HepG2 (cell line): ENCODE results near the gene CD4. TPM values are rescaled to one million over a fixed set of nuclear protein-coding genes. Genes with fewer than 3 reads are reported as not detected.

Source experiments
- ATAC-seq: fragments of 200-7000 bp; cut with Tn5 transposase; 3 replicates; pipeline ENCODE4 v1.9.1; 2020; ENCODE audit warnings: mild to moderate bottlenecking, moderate library complexity
- BruUV-seq: library from RNA; stranded (reverse); fragments of 400-500 nt; replicated peaks from 2 replicates; lab custom pipeline; 2021; lab: Mats Ljungman, UMichigan
- CTCF ChIA-PET: fragments of 300-600 bp; formaldehyde crosslinking; extraction: SDS; loops from one replicate; lab custom pipeline; 2021; ENCODE audit warnings: low total read pairs, inconsistent platforms, low intra/inter-chr PET ratio; lab: Yijun Ruan, JAX
- POLR2A ChIA-PET: fragments of 350-600 bp; sonication (Branson Sonifier 250); formaldehyde crosslinking; loops from one replicate; lab custom pipeline; 2020; ENCODE audit warnings: antibody characterized with exemption, inconsistent platforms; lab: Yijun Ruan, JAX
- DNase-seq: peaks from one replicate; pipeline ENCODE4 v3.0.0-alpha.2; 2015; ENCODE audit warnings: low spot score
- FAIRE-seq: peaks from 3 replicates; lab custom pipeline; 2011; peaks lifted over from hg19 to GRCh38; lab: Jason Lieb, UNC
- H2AFZ ChIP-seq: one replicate; pipeline ENCODE4 v1.6.1; 2011; ENCODE audit warnings: low read length, inconsistent platforms
- H3K27ac ChIP-seq: fragments of 300-600 bp; 3 replicates; pipeline ENCODE4 v1.8.0; 2011; ENCODE audit warnings: mixed run types, mild to moderate bottlenecking, mixed read lengths, low read length, inconsistent platforms; ENCODE audit not compliant: insufficient read depth; ENCODE audit errors: extremely low read length
- H3K27me3 ChIP-seq, 2 experiments: fragments of 200-600 bp in 1 of 2; 2 replicates in 1 of 2; 3 replicates in 1 of 2; pipeline versions ENCODE4 v1.6.0 to v1.8.0; 2011; ENCODE audit warnings: low read length in 2 of 2, mild to moderate bottlenecking in 2 of 2, moderate library complexity in 2 of 2, inconsistent platforms in 1 of 2; ENCODE audit not compliant: insufficient read depth in 2 of 2, control insufficient read depth in 1 of 2
- H3K36me3 ChIP-seq, 2 experiments: fragments of 200-600 bp in 1 of 2; replicated peaks in 1 of 2; 2 replicates in 1 of 2; 3 replicates in 1 of 2; pipeline versions ENCODE4 v1.5.1 to v1.8.0; 2011; ENCODE audit warnings: low read length in 2 of 2, inconsistent platforms in 1 of 2; ENCODE audit not compliant: insufficient read depth in 2 of 2, control insufficient read depth in 1 of 2
- H3K4me1 ChIP-seq: 2 replicates; pipeline ENCODE4 v1.5.1; 2012; ENCODE audit warnings: low read length, inconsistent platforms; ENCODE audit not compliant: insufficient read depth
- H3K4me2 ChIP-seq: 2 replicates; pipeline ENCODE4 v1.6.0; 2011; ENCODE audit warnings: low read depth, low read length, inconsistent platforms
- H3K4me3 ChIP-seq, 3 experiments: fragments of 200-600 bp in 1 of 3; sonication (generic), shearing (Covaris generic) in 1 of 3; replicated peaks in 1 of 3; 2 replicates each; pipeline ENCODE4 v1.5.1; 2011 to 2016; ENCODE audit warnings: low read length in 3 of 3, inconsistent platforms in 2 of 3, low read depth in 2 of 3, mild to moderate bottlenecking in 2 of 3, control low read depth in 1 of 3, mixed read lengths in 1 of 3; ENCODE audit not compliant: insufficient read depth in 1 of 3
- H3K79me2 ChIP-seq: one replicate; pipeline ENCODE4 v1.6.1; 2011; ENCODE audit warnings: low read length, inconsistent platforms; ENCODE audit not compliant: insufficient read depth
- H3K9ac ChIP-seq: 2 replicates; pipeline ENCODE4 v1.6.0; 2011; ENCODE audit warnings: mild to moderate bottlenecking, low read depth, low read length, inconsistent platforms; ENCODE audit not compliant: insufficient read depth
- H3K9me3 ChIP-seq: 2 replicates; pipeline ENCODE4 v1.5.1; 2012; ENCODE audit warnings: mild to moderate bottlenecking, low read length
- H4K20me1 ChIP-seq: 2 replicates; pipeline ENCODE4 v1.6.0; 2011; ENCODE audit warnings: inconsistent platforms, mild to moderate bottlenecking, low read length, moderate library complexity; ENCODE audit not compliant: insufficient read depth
- AGO2 ChIP-seq: fragments of 200-400 bp; formaldehyde crosslinking; optimal IDR thresholded peaks from 2 replicates; pipeline ENCODE3; 2017; ENCODE audit warnings: mild to moderate bottlenecking, low read depth, low read length, moderate library complexity
- AKAP8 ChIP-seq: sonication (generic); formaldehyde crosslinking; IDR thresholded peaks from 2 replicates; pipeline ENCODE4 v1.5.1; 2020; ENCODE audit warnings: mild to moderate bottlenecking, missing genetic modification reagents
- RBFOX2 ChIP-seq: fragments of 200-400 bp; formaldehyde crosslinking; IDR thresholded peaks from 2 replicates; pipeline ENCODE4 v1.6.1; 2017; ENCODE audit warnings: low read depth, mild to moderate bottlenecking, low read length
- RBM22 ChIP-seq: fragments of 200-400 bp; formaldehyde crosslinking; optimal IDR thresholded peaks from 2 replicates; pipeline ENCODE3; 2017; ENCODE audit warnings: mild to moderate bottlenecking, low read length, moderate library complexity
- SALL1 ChIP-seq: sonication (generic); formaldehyde crosslinking; IDR thresholded peaks from 2 replicates; pipeline ENCODE4 v1.8.0; 2022; ENCODE audit warnings: mild to moderate bottlenecking, missing genetic modification reagents
- ZBTB7B ChIP-seq: sonication (generic); formaldehyde crosslinking; IDR thresholded peaks from 2 replicates; pipeline ENCODE4 v1.4.0; 2020; ENCODE audit warnings: missing genetic modification reagents
- WGBS: methylation state at CpG from one replicate; pipeline ENCODE4 v1.1.6; 2017; ENCODE audit warnings: low lambda C conversion rate; 5-methylcytosine and 5-hydroxymethylcytosine counted together
- in situ Hi-C: cut with HindIII; loops from 2 replicates; pipeline ENCODE4 v1.10.0; 2017; ENCODE audit warnings: low pct_unique_long_range_greater_than_20kb; ENCODE audit not compliant: extremely low pct_ligation_motif_present
- intact Hi-C: fragments of 100-400 bp; cut with micrococcal nuclease; formaldehyde crosslinking; loops from one replicate; pipeline ENCODE4 v1.10.0; 2022; ENCODE audit not compliant: unreplicated experiment
- polyA plus RNA-seq, 8 experiments: library from polyadenylated mRNA; depleted of rRNA in 3 of 8; stranded (reverse) in 7 of 8; unstranded in 1 of 8; fragments of >200 nt; fragmentation: Illumina TruSeq in 4 of 8; extraction: Trizol in 4 of 8; gene quantifications; 2 replicates each; pipeline versions ENCODE4 v1.2.1 to v1.2.3, GENCODE V29; 2011 to 2016; ENCODE audit warnings: low read depth in 4 of 8, missing spikeins in 1 of 8, mixed read lengths in 1 of 8; ENCODE audit not compliant: insufficient read depth in 1 of 8
- total RNA-seq, 5 experiments: library from RNA; depleted of rRNA; stranded (reverse); fragments of >200 nt; fragmentation: Illumina TruSeq; extraction: Trizol; gene quantifications; 2 replicates each; pipeline ENCODE4 v1.2.3, GENCODE V29; 2016; ENCODE audit warnings: low read depth in 1 of 5

The CD4 gene
- total and polyA plus RNA-seq, 2 of the 13 experiments (the other 11 are each of a cell fraction or from before 2014, with no cell fraction given): 0.07 to 0.95 TPM

- H3K36me3 ChIP-seq: peaks cover 0 to 11% of the 10 kb centered on the region in 2 experiments; a peak in 1 of 5 replicates
- no peaks in the 10 kb centered on the region for H3K27me3 ChIP-seq
- H3K4me3 ChIP-seq: no peak overlapping the region
- in situ Hi-C loops (no loop called here), intact Hi-C loops (no loop called here)
- ChIA-PET CTCF (no interaction called here), POLR2A (interaction anchor here (0.5 to 8.3 kb wide), 4 partner anchors 9 to 288 kb away, joined by 3 to 162 read pairs (median 8); partner anchors contain the start of genes COPS7A and MLF2)
- H3K4me2 ChIP-seq: no peak overlapping the region
- ATAC-seq: no peak
- no peak for DNase-seq
- H3K9me3 ChIP-seq: no peaks in the 10 kb centered on the region
- no peak for FAIRE-seq
- no peak overlapping the region for H2AFZ ChIP-seq
- H3K79me2 ChIP-seq: peaks cover 20% of the 10 kb centered on the region
- H3K4me1 ChIP-seq: peaks cover 68% of the 10 kb centered on the region
- H3K9ac ChIP-seq: no peak overlapping the region
- H3K27ac ChIP-seq: no peak overlapping the region
- TF ChIP-seq SALL1 (CRISPR knock-in tag) (no peak), AKAP8 (CRISPR knock-in tag) (0 out of 2 replicates have a peak, but pooled peaks have one; percentile 28)
- BruUV-seq: no TSS peak
- 0 out of 2 replicates have a peak, but pooled peaks cover 6% of the 10 kb centered on the region for H4K20me1 ChIP-seq
- whole genome bisulfite sequencing: 97% methylated on average over 4 of the region's 4 CpGs
Observed at GRCh38 chr12:6769666-6770065, 19.7 kb upstream of the CD4 start.

- Histone ChIP-seq H4K20me1 (0 out of 2 replicates have a peak, but pooled peaks cover 6% of the 10 kb centered on the region), H2AFZ (no peak overlapping the region), H3K27me3 (no peaks in the 10 kb centered on the region), H3K4me1 (peaks cover 68% of the 10 kb centered on the region), H3K79me2 (peaks cover 20% of the 10 kb centered on the region), H3K36me3 (peaks cover 0 to 11% of the 10 kb centered on the region in 2 experiments; a peak in 1 of 5 replicates), H3K9me3 (no peaks in the 10 kb centered on the region), H3K9ac (no peak overlapping the region), H3K4me3 (no peak overlapping the region), H3K4me2 (no peak overlapping the region), H3K27ac (no peak overlapping the region)
- no peak for ATAC-seq
- in situ Hi-C loops (no loop called here), intact Hi-C loops (no loop called here)
- ChIA-PET POLR2A (interaction anchor here (0.5 to 8.3 kb wide), 2 partner anchors 17 to 288 kb away, joined by 3 to 162 read pairs; partner anchors contain the start of gene MLF2), CTCF (no interaction called here)
- WGBS: 96% methylated on average over 8 of the region's 12 CpGs
- DNase-seq: no peak
- TF ChIP-seq RBM22: peak; percentile 19
- no peak for TF ChIP-seq ZBTB7B
- TF ChIP-seq RBFOX2: peak; percentile 58
- TF ChIP-seq AGO2: peak; percentile 68
- no peak for FAIRE-seq
- BruUV-seq: no TSS peak
Observed at GRCh38 chr12:6770094-6770493, 19.2 kb upstream of the CD4 start.
